Uterus (tissue), 4 donors: ENCODE results near the gene BEND2. TPM values are rescaled to one million over a fixed set of nuclear protein-coding genes. Genes with fewer than 3 reads are reported as not detected.

Experiments used
- DNase-seq, 2 donors: peaks; one replicate each; pipeline ENCODE4 v3.0.0-alpha.2; 2019 to 2020
- H3K27ac ChIP-seq, 2 donors: fragments of 200-600 bp; sonication (generic); 1 replicate in 1 of 2; 2 replicates in 1 of 2; pipeline ENCODE4 v1.5.1; 2016 to 2018
- H3K27me3 ChIP-seq, 2 donors: fragments of 200-600 bp; sonication (generic); one replicate each; pipeline ENCODE4 v1.5.1; 2018 to 2019; ENCODE audit warnings: control low read depth in 1 of 2
- H3K36me3 ChIP-seq, 2 donors: fragments of 200-600 bp; sonication (generic); one replicate each; pipeline ENCODE4 v1.5.1; 2019; ENCODE audit warnings: control low read depth in 1 of 2
- H3K4me1 ChIP-seq, 2 donors: fragments of 200-600 bp; sonication (generic); one replicate each; pipeline ENCODE4 v1.5.1; 2018 to 2019; ENCODE audit warnings: control low read depth in 1 of 2
- H3K4me3 ChIP-seq, 2 donors: fragments of 200-600 bp; sonication (generic); 1 replicate in 1 of 2; 2 replicates in 1 of 2; pipeline ENCODE4 v1.5.1; 2018 to 2019; ENCODE audit warnings: mild to moderate bottlenecking in 1 of 2
- H3K9me3 ChIP-seq, 2 donors: fragments of 200-600 bp; sonication (generic); one replicate each; pipeline ENCODE4 v1.5.1; 2019; ENCODE audit warnings: control low read depth in 1 of 2
- CTCF ChIP-seq, 4 experiments: fragments of 200-600 bp in 2 of 4; fragments of 450-650 bp in 2 of 4; sonication (generic) in 2 of 4; IDR thresholded peaks; one replicate each; pipeline ENCODE4 v1.5.1; 2016 to 2019; ENCODE audit warnings: antibody characterized with exemption in 4 of 4, mild to moderate bottlenecking in 2 of 4, moderate library complexity in 1 of 4
- POLR2A ChIP-seq, 2 donors: fragments of 450-650 bp; IDR thresholded peaks; one replicate each; pipeline ENCODE4 v1.6.1; 2016; ENCODE audit warnings: antibody characterized with exemption in 2 of 2, mild to moderate bottlenecking in 1 of 2, moderate library complexity in 1 of 2
- intact Hi-C: fragments of 100-400 bp; cut with DNase I; formaldehyde crosslinking; loops from one replicate; pipeline ENCODE4 v1.15.1; 2023; ENCODE audit warnings: low total_unique reads
- total RNA-seq, 4 donors: library from RNA; depleted of rRNA in 3 of 4; stranded (reverse); fragments of >200 nt in 3 of 4; gene quantifications; one replicate each; pipeline versions ENCODE4 v1.1.0 to v1.2.4, GENCODE V29; 2014 to 2023
- donor health status: DM: yes; HTN: yes; CAD: no.

Gene BEND2
- total RNA-seq, 4 donors from 2014 or later: not detected

- H3K27ac ChIP-seq: no peak overlapping the region
- intact Hi-C loops: no loop called here
- no peaks in the 10 kb centered on the region for H3K36me3 ChIP-seq
- no peaks in the 10 kb centered on the region for H3K9me3 ChIP-seq
- no peaks in the 10 kb centered on the region for H3K4me1 ChIP-seq
- H3K27me3 ChIP-seq: no peaks in the 10 kb centered on the region
- TF ChIP-seq CTCF (IDR thresholded peaks at IDR 0.05) (no peak), POLR2A (IDR thresholded peaks at IDR 0.05) (no peak)
- no peak for DNase-seq
- H3K4me3 ChIP-seq: no peak overlapping the region
These were observed 49.8 kb downstream of the BEND2 start for GRCh38 chrX:18170910-18171309.

GRCh38 chrX:18166068-18166467 is 54.6 kb downstream of the BEND2 start:
- Histone ChIP-seq H3K4me3 (no peak overlapping the region), H3K36me3 (no peaks in the 10 kb centered on the region), H3K27me3 (no peaks in the 10 kb centered on the region), H3K27ac (no peak overlapping the region), H3K4me1 (no peaks in the 10 kb centered on the region), H3K9me3 (no peaks in the 10 kb centered on the region)
- TF ChIP-seq CTCF (IDR thresholded peaks at IDR 0.05) (no peak), POLR2A (IDR thresholded peaks at IDR 0.05) (no peak)
- DNase-seq: no peak
- intact Hi-C loops: no loop called here

- Histone ChIP-seq H3K4me1 (no peaks in the 10 kb centered on the region), H3K9me3 (no peaks in the 10 kb centered on the region), H3K27ac (no peak overlapping the region), H3K27me3 (no peaks in the 10 kb centered on the region), H3K4me3 (no peak overlapping the region), H3K36me3 (no peaks in the 10 kb centered on the region)
- TF ChIP-seq POLR2A (IDR thresholded peaks at IDR 0.05) (no peak), CTCF (IDR thresholded peaks at IDR 0.05) (no peak)
- DNase-seq: no peak
- intact Hi-C loops: no loop called here
These were observed 60.3 kb downstream of the BEND2 start for GRCh38 chrX:18160369-18160768.

- intact Hi-C loops: no loop called here
- H3K4me1 ChIP-seq: no peaks in the 10 kb centered on the region
These were observed 61.7 kb downstream of the BEND2 start for GRCh38 chrX:18158963-18159362.

GRCh38 chrX:18151649-18152048 is 69.0 kb downstream of the BEND2 start:
- Histone ChIP-seq H3K36me3 (no peaks in the 10 kb centered on the region), H3K4me1 (no peaks in the 10 kb centered on the region), H3K9me3 (no peaks in the 10 kb centered on the region), H3K27me3 (no peaks in the 10 kb centered on the region), H3K4me3 (no peak overlapping the region), H3K27ac (no peak overlapping the region)
- DNase-seq: no peak
- TF ChIP-seq POLR2A (IDR thresholded peaks at IDR 0.05) (no peak), CTCF (IDR thresholded peaks at IDR 0.05) (no peak)
- intact Hi-C loops: no loop called here

More at GRCh38 chrX:18158963-18159362, 61.7 kb downstream of the BEND2 start:
- no peak for DNase-seq
- Histone ChIP-seq H3K27ac (no peak overlapping the region), H3K9me3 (no peaks in the 10 kb centered on the region), H3K36me3 (no peaks in the 10 kb centered on the region), H3K4me3 (no peak overlapping the region), H3K27me3 (no peaks in the 10 kb centered on the region)
- TF ChIP-seq CTCF (IDR thresholded peaks at IDR 0.05) (no peak), POLR2A (IDR thresholded peaks at IDR 0.05) (no peak)
